ENCODE data around the gene STX5. TPM values are rescaled to one million over a fixed set of nuclear protein-coding genes. Genes with fewer than 3 reads are reported as not detected.

Gene STX5
- total and polyA plus RNA-seq, 9 of the 15 experiments (the other 6 are each of a cell fraction or from before 2014, with no cell fraction given) = 2.8 to 28.6 (median 23.7) TPM

DNA sequence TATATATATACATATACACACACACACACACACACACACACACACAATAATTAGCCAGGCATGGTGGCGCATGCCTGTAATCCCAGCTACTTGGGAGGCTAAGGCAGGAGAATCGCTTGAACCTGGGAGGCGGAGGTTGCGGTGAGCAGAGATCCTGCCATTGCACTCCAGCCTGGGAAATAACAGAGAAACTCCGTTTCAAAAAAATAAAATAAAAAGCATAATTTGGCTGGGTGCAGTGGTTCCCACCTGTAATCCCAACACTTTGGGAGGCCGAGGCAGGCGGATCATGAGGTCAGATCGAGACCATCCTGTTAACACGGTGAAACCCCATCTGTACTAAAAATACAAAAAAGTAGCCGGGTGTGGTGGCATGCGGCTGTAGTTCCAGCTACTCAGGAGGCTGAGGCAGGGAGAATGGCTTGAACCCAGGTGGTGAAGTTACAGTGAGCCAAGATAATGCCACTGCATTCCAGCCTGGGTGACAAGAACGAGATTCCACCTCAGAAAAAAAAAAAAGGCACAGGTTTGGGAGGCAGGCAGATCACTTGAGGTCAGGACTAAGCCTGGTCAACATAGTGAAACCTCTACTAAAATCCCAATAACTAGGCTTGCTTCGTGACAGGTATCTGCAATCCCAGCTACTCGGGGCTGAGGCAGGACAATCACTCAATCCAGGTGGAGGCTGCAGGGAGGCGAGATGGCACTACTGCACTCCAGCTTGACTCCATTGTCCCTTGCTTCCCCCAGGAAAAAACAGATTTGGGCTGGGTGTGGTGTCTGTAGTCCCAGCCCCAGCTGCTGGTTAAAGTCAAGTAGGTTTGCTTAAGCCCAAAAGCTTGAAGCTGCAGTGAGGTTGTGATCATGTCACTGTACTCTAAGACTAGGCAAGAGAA is 19.3 kb upstream of the STX5 start (continued):
- TF ChIP-seq KLF10 (CRISPR knock-in tag; IDR thresholded peaks at IDR 0.05) = 0 out of 2 replicates have a peak, but pooled peaks have one; percentile 41
- no peak for TF ChIP-seq SRSF3 (IDR thresholded peaks at IDR 0.05; ENCODE audit: insufficient read depth, low read length)
- peak; percentile 21 for TF ChIP-seq CCNT2 (IDR thresholded peaks at IDR 0.05; ENCODE audit: borderline replicate concordance, extremely low read depth, insufficient read length, low read depth, low read length)
- no peak for TF ChIP-seq RBM17 (IDR thresholded peaks at IDR 0.05; ENCODE audit: borderline replicate concordance, low read depth, low read length)
- peak; percentile 84; the same call in 1 of the 2 replicates for TF ChIP-seq THRAP3 (IDR thresholded peaks at IDR 0.05; ENCODE audit: borderline replicate concordance)
- peak; percentile 4; the same call in 1 of the 2 replicates for TF ChIP-seq HMGXB4 (CRISPR knock-in tag; IDR thresholded peaks at IDR 0.05)
- TF ChIP-seq ZNF12 (CRISPR knock-in tag; IDR thresholded peaks at IDR 0.05) = no peak
- peak; percentile 9; the same call in 1 of the 2 replicates for TF ChIP-seq ZKSCAN1 (IDR thresholded peaks at IDR 0.05; ENCODE audit: low read depth, low read length)
- 0 out of 2 replicates have a peak, but pooled peaks have one; percentile 15 for TF ChIP-seq RHOXF2B (CRISPR knock-in tag; conservative IDR thresholded peaks at IDR 0.05)
- no peak for TF ChIP-seq SREBF1 (IDR thresholded peaks at IDR 0.05; ENCODE audit: borderline replicate concordance, low read depth, low read length)
- TF ChIP-seq, protein P1, sequence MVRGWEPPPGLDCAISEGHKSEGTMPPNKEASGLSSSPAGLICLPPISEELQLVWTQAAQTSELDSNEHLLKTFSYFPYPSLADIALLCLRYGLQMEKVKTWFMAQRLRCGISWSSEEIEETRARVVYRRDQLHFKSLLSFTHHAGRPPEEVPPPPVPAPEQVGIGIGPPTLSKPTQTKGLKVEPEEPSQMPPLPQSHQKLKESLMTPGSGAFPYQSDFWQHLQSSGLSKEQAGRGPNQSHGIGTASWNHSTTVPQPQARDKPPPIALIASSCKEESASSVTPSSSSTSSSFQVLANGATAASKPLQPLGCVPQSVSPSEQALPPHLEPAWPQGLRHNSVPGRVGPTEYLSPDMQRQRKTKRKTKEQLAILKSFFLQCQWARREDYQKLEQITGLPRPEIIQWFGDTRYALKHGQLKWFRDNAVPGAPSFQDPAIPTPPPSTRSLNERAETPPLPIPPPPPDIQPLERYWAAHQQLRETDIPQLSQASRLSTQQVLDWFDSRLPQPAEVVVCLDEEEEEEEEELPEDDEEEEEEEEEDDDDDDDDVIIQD (CRISPR knock-in tag; IDR thresholded peaks at IDR 0.05) = no peak
- TF ChIP-seq TEAD4 (IDR thresholded peaks at IDR 0.05; ENCODE audit: low read length) = peak; percentile 54
- no peak for TF ChIP-seq TEAD4 (CRISPR knock-in tag; IDR thresholded peaks at IDR 0.05; ENCODE audit: borderline replicate concordance)
- TF ChIP-seq ZNF830 (CRISPR knock-in tag; IDR thresholded peaks at IDR 0.05) = no peak
- no peak for TF ChIP-seq MYC (IDR thresholded peaks at IDR 0.05; ENCODE audit: low read depth, low read length)
- TF ChIP-seq MYC (CRISPR knock-in tag; IDR thresholded peaks at IDR 0.05; ENCODE audit: borderline replicate concordance, low read depth) = no peak
- TF ChIP-seq ZNF280A (IDR thresholded peaks at IDR 0.05; ENCODE audit: low read depth, partially characterized antibody) = no peak
- peak in 1 of 2 experiments; percentile 10; a peak in 1 of 4 replicates for TF ChIP-seq HDAC1 (IDR thresholded peaks at IDR 0.05)
- TF ChIP-seq EP400 (IDR thresholded peaks at IDR 0.05) = no peak
- peak; percentile 60; the same call in 1 of the 2 replicates for TF ChIP-seq ZNF431 (CRISPR knock-in tag; IDR thresholded peaks at IDR 0.05)
- TF ChIP-seq, protein P2, sequence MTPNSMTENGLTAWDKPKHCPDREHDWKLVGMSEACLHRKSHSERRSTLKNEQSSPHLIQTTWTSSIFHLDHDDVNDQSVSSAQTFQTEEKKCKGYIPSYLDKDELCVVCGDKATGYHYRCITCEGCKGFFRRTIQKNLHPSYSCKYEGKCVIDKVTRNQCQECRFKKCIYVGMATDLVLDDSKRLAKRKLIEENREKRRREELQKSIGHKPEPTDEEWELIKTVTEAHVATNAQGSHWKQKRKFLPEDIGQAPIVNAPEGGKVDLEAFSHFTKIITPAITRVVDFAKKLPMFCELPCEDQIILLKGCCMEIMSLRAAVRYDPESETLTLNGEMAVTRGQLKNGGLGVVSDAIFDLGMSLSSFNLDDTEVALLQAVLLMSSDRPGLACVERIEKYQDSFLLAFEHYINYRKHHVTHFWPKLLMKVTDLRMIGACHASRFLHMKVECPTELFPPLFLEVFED (CRISPR knock-in tag; conservative IDR thresholded peaks at IDR 0.05) = peak; percentile 53; the same call in 1 of the 2 replicates

Measured in K562 (cell line).